Neural crest cell (in vitro differentiated cells): ENCODE results near the gene NEMP1. TPM values are rescaled to one million over a fixed set of nuclear protein-coding genes. Genes with fewer than 3 reads are reported as not detected.
"Not testable (repeated sequence)": the region's sequence is repeated elsewhere in the genome, so short reads cannot be mapped to it uniquely, and the experiment has no call there.

ENCODE experiments used
- DNase-seq: peaks from one replicate; pipeline ENCODE4 v3.0.0; 2021; ENCODE audit warnings: low read depth, mixed read lengths, low spot score
- H3K27ac Mint-ChIP-seq: one replicate; pipeline ENCODE4 v1.8.0; 2021; ENCODE audit warnings: mild to moderate bottlenecking, mixed read lengths; ENCODE audit not compliant: unreplicated experiment
- H3K27me3 Mint-ChIP-seq: 2 replicates; pipeline ENCODE4 v1.8.0; 2021; ENCODE audit warnings: low read depth, mild to moderate bottlenecking, mixed read lengths
- H3K36me3 Mint-ChIP-seq: 2 replicates; pipeline ENCODE4 v1.8.0; 2021; ENCODE audit warnings: low read depth, mild to moderate bottlenecking, mixed read lengths
- H3K4me1 Mint-ChIP-seq: 2 replicates; pipeline ENCODE4 v1.8.0; 2021; ENCODE audit warnings: mixed read lengths
- H3K4me3 Mint-ChIP-seq: one replicate; pipeline ENCODE4 v1.8.0; 2021; ENCODE audit warnings: mild to moderate bottlenecking, mixed read lengths
- H3K9me3 Mint-ChIP-seq: 2 replicates; pipeline ENCODE4 v1.8.0; 2021; ENCODE audit warnings: mixed read lengths
- total RNA-seq: library from RNA; stranded (reverse); gene quantifications from 2 replicates; pipeline ENCODE4 v1.2.1, GENCODE V29; 2021
- TF ChIP-seq, protein P1 (sequence below): fragments of 200-600 bp; sonication (generic); conservative IDR thresholded peaks from 2 replicates; pipeline ENCODE4 v1.5.0; 2021; ENCODE audit warnings: antibody characterized with exemption, mild to moderate bottlenecking

The NEMP1 gene
- total RNA-seq, 1 donor from 2014 or later, result 49.6 TPM

DNA sequence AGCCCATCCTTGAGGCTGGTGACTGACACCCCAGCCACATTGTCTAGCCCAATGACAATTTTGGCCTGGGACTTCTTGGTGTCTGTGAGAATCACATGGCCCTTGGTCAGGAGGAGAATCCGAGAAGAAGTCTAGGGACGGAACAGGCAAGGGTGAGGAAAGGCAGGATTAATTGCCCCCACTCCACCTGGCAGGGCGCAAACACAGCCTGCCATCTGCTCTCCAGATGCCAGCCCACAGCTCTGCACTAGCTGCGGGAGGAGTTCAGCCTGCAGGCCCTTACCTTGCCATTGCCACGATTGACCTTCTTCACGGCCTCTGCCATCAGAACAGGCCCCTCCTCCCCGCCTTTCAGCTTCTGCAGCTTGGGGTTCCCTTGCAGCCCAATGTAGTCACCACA is 49.1 kb downstream of the NEMP1 start:
- DNase-seq, result no peak
- TF ChIP-seq, protein P1, sequence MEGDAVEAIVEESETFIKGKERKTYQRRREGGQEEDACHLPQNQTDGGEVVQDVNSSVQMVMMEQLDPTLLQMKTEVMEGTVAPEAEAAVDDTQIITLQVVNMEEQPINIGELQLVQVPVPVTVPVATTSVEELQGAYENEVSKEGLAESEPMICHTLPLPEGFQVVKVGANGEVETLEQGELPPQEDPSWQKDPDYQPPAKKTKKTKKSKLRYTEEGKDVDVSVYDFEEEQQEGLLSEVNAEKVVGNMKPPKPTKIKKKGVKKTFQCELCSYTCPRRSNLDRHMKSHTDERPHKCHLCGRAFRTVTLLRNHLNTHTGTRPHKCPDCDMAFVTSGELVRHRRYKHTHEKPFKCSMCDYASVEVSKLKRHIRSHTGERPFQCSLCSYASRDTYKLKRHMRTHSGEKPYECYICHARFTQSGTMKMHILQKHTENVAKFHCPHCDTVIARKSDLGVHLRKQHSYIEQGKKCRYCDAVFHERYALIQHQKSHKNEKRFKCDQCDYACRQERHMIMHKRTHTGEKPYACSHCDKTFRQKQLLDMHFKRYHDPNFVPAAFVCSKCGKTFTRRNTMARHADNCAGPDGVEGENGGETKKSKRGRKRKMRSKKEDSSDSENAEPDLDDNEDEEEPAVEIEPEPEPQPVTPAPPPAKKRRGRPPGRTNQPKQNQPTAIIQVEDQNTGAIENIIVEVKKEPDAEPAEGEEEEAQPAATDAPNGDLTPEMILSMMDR, result no peak
- Mint-ChIP-seq H3K27ac (no peak overlapping the region), H3K36me3 (no peaks in the 10 kb centered on the region), H3K4me1 (peaks cover 18% of the 10 kb centered on the region), H3K4me3 (no peak overlapping the region), H3K9me3 (no peaks in the 10 kb centered on the region), H3K27me3 (peaks cover 16% of the 10 kb centered on the region)

DNA sequence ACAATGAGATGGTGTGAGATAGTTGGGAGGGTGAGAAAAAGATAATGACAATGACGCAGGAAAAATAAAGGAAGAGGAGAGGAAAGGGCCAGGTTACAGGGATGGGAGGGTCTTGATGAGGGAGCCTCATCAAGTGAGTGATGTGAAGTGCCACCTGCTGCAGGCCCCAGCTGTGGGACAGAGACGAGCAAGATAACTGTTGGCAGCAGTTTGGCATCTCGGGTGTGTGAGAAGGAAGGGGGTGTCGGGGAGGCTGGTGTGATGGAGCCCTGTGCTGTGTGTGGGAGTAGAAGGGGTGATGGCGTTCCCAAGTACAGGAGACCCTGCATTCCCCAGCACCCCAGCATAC is 50.8 kb downstream of the NEMP1 start:
- no peak for DNase-seq
- H3K27ac Mint-ChIP-seq, result no peak overlapping the region

DNA sequence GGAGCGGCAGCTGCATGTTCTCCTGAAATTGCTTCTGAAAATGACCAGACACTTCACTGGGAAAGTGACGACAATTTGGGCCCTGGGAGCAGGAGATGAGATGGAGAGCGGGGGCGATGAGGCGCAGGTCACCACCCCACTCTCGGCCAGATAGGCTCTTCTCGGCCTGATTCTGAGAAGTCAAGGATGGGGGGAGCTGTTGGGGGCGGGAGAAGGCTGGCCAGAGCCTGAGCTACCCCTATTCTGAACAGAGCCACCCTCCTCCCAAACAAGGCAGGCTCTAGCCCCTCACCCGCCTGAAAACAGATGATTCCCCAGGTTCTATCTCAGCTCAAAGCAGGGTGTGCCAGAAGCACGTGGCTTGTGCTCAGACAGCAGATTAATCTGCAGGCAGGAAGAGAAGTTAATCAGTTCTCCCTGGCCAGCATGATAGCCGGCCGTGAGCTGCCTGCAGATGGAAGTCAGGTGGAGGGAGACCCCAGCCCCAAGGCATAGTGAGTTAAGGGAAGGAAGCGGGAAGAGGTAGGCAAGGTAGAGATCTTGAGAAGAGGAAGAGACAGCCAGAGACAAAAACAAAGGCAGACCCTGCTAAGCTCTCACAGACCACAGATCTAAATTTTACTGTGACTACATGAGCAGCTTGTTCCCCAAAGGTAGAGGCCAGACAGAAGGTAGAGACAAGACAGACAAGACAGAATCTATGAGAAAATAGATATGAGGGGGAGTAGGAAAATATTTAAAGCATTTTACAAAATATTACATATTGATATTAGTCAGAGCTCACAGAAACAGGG is 51.4 kb downstream of the NEMP1 start:
- Mint-ChIP-seq H3K27ac (no peak overlapping the region), H3K36me3 (no peaks in the 10 kb centered on the region), H3K4me3 (no peak overlapping the region), H3K4me1 (peaks cover 22% of the 10 kb centered on the region), H3K9me3 (no peaks in the 10 kb centered on the region), H3K27me3 (peaks cover 11% of the 10 kb centered on the region)
- TF ChIP-seq, protein P1, result no peak
- no peak for DNase-seq

More for the DNA sequence above, 50.8 kb downstream of the NEMP1 start:
- TF ChIP-seq, protein P1, result no peak
- H3K9me3 Mint-ChIP-seq, result no peaks in the 10 kb centered on the region
- H3K27me3 Mint-ChIP-seq, result peaks cover 11% of the 10 kb centered on the region
- H3K4me1 Mint-ChIP-seq, result peaks cover 22% of the 10 kb centered on the region
- H3K4me3 Mint-ChIP-seq, result no peak overlapping the region
- no peaks in the 10 kb centered on the region for H3K36me3 Mint-ChIP-seq

DNA sequence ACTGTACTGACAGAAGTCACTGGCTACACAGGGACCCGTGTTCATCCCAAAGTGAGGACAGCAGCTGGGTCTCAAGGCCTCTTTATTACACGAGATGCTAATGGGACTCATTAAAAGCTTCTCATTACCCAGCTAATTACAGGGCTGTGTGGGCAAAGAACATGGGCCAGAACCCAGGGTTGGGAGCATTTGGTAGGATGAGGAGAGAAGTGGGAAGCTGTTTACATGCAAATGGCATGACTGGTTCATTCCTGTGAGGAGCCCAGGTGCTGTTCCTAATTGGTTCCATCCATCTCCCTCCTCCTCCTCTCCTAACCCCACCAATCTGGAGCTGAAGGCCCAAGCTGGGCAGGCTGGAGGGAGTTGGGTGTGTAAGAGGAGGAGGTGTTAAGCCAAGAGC is 53.4 kb downstream of the NEMP1 start:
- no peaks in the 10 kb centered on the region for H3K36me3 Mint-ChIP-seq
- H3K9me3 Mint-ChIP-seq, result no peaks in the 10 kb centered on the region
- H3K27ac Mint-ChIP-seq, result no peak overlapping the region
- H3K4me1 Mint-ChIP-seq, result peaks cover 4% of the 10 kb centered on the region
- no peak for DNase-seq
- TF ChIP-seq, protein P1, result no peak
- H3K27me3 Mint-ChIP-seq, result peaks cover 11% of the 10 kb centered on the region
- H3K4me3 Mint-ChIP-seq, result no peak overlapping the region

DNA sequence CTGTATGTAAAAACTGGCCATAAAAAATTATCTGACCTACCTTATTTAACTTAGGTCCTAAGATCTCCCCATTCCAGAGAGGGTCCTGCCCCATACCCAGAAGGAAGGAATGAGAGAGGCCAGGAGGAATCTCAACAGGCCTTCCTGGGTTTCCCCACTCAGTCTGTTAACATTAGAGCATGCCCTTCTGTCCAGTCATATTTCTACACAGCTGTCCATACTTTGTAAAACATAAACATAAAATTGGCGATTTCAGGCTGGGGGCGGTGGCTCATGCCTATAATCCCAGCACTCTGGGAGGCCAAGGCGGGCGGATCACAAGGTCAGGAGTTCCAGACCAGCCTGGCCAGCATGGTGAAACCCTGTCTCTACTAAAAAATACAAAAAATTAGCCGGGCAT is 56.3 kb downstream of the NEMP1 start:
- not testable (repeated sequence) for H3K4me1 Mint-ChIP-seq, H3K36me3 Mint-ChIP-seq, DNase-seq, H3K9me3 Mint-ChIP-seq, H3K4me3 Mint-ChIP-seq
- Mint-ChIP-seq H3K27me3 (peaks cover 11% of the 10 kb centered on the region), H3K27ac (peak overlapping the region; percentile 5)

DNA sequence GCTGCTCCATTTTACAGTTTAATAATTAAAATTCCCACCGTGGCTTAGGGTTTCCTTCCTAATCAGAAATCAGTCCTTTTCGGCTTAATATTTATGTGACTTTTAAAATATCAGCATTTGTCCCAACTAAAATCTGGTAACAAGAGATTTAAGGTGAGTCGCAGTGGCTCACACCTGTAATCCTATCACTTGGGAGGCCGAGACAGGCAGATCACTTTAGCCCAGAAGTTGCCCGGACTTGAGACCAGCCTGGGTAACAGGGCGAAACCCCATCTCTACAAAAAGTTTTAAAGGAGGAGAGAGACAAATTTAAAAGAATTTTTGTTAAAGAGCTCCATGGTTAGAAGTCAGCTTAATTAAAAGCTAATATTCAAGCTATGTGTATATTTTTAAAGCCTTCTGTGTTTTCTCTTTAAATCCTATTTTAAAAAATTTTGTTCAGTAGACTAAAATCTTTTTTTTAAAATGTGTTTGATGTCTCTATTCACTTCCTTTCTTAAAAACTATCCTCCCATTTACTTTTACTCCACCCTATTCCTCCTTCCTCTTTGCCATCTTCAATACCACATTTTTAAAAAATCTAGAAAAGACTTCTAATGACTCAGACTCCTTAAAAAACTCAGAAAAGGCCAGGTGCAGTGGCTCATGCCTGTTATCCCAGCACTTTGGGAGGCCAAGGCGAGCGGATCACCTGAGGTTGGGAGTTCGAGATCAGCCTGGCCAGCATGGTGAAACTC is 58.4 kb downstream of the NEMP1 start:
- H3K9me3 Mint-ChIP-seq, result no peaks in the 10 kb centered on the region
- H3K27ac Mint-ChIP-seq, result no peak overlapping the region
- TF ChIP-seq, protein P1, result no peak
- peaks cover 7% of the 10 kb centered on the region for H3K4me1 Mint-ChIP-seq
- DNase-seq, result no peak
- no peak overlapping the region for H3K4me3 Mint-ChIP-seq
- peaks cover 15% of the 10 kb centered on the region for H3K27me3 Mint-ChIP-seq
- no peaks in the 10 kb centered on the region for H3K36me3 Mint-ChIP-seq
